T-helper 1 cell treated with Interleukin-12 subunit alpha and Interleukin-12 subunit beta and Interleukin-4 antibody, amounts not matched to agents 30 ng/mL and 1 ng/mL, for 36 hours (primary cell): ENCODE measurements around the gene FCN1. TPM values are rescaled to one million over a fixed set of nuclear protein-coding genes. Genes with fewer than 3 reads are reported as not detected.
"Not testable (repeated sequence)": the region's sequence is repeated elsewhere in the genome, so short reads cannot be mapped to it uniquely, and the experiment has no call there.

Source experiments
- intact Hi-C: fragments of 100-400 bp; cut with micrococcal nuclease; formaldehyde crosslinking; loops from one replicate; pipeline ENCODE4 v1.15.1; 2024
- total RNA-seq: library from RNA; stranded (reverse); gene quantifications from 2 replicates; pipeline ENCODE4 v1.2.3, GENCODE V29; 2022

The FCN1 gene
- not detected in 2 replicates for total RNA-seq

- intact Hi-C loops, result no loop called here
These were observed at the start of gene FCN1 for GRCh38 chr9:134917431-134918373. FCN1 (minus strand) TSS chr9:134917912; CDS start chr9:134917871, 41 bp downstream.

- intact Hi-C loops, result no loop called here
These were observed 49.2 kb upstream of the FCN1 start for GRCh38 chr9:134966697-134967546.

DNA sequence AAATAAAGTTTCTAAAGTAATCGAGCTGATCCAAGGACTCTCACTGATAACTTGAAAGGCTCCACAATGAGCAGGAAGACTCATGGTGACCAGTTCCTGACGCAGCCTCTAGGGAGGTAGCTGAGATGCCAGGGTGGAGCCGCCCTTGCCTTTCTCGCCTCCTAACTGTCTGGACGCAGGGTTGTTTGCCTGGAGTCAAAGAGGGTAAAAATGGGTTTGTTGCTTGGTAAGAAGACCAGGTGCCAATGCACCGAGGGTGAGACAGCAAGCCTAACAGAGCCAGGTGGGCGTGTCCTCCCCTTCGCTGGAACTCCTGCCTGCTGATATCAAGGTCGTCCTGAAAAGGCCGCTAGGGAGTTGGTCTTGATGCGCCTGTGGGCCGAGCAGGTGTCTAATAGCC, 48.6 kb upstream of the FCN1 start:
- intact Hi-C loops, result no loop called here

GRCh38 chr9:134965851-134966250, 48.1 kb upstream of the FCN1 start:
- intact Hi-C loops, result no loop called here

- intact Hi-C loops, result no loop called here
These were observed 47.7 kb upstream of the FCN1 start for GRCh38 chr9:134965411-134965810.

- intact Hi-C loops, result no loop called here
These were observed 46.8 kb upstream of the FCN1 start for GRCh38 chr9:134964271-134965055.

DNA sequence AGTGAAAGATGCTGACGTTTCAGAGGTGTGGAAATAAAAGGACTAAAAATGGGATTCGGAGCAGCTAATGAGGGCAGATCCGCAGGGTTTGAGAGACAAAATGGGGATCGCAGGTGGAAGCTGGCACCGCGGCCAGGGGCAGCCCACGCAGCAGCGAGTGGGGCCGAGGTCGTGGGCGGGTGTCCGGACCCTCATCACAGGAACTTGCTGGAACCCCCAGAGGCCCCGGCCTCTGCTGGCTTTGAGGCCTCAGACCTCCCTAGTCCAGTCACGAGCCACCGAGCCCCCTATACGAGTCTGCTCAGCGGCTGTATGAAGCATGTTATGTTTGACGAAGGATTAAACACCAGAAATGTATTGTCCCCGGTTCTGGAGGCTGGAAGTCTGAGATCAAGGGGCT, 45.8 kb upstream of the FCN1 start:
- intact Hi-C loops, result no loop called here

- intact Hi-C loops, result no loop called here
These were observed 45.3 kb upstream of the FCN1 start for GRCh38 chr9:134962973-134963364.

DNA sequence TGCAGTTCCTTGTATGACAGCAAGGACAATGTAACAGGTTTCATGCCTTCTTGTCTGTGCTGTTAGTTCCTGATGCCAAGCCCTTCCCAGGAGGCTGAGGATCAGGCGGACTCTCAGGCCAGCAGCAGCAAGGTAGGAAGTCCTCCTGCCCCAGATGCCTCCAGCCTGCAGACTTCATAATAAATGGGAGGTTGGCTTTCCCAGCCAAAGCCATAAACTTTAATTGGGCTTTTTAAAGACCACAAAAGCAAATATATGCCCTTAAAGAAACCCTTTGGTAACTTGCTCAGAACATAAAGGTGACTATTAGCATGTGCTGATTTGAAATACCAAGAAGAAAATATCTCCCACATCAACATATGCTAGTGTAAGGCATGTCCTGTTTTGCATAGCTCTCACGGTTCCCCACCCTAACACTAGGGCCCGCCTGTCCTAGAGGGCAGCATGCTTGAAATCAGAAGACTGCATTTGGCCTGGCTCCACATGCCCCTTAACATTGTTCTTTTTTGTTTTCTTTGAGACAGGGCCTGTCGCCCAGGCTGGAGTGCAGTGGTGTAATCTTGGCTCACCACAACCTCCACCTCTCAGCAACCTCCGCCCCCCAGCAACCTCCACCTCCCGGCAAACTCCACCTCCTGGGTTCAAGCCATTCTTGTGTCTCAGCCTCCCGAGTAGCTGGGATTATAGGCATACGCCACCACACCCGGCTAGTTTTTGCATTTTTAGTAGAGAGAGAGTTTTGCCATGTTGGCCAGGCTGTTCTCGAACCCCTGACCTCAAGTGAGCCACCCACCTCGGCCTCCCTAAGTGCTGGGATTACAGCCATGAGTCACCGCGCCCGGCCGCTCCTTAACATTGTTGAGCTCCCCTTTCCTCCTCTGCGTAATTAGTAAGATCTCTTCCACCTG, 44.6 kb upstream of the FCN1 start:
- intact Hi-C loops, result no loop called here

GRCh38 chr9:134961331-134962064, 43.8 kb upstream of the FCN1 start:
- intact Hi-C loops, result no loop called here

DNA sequence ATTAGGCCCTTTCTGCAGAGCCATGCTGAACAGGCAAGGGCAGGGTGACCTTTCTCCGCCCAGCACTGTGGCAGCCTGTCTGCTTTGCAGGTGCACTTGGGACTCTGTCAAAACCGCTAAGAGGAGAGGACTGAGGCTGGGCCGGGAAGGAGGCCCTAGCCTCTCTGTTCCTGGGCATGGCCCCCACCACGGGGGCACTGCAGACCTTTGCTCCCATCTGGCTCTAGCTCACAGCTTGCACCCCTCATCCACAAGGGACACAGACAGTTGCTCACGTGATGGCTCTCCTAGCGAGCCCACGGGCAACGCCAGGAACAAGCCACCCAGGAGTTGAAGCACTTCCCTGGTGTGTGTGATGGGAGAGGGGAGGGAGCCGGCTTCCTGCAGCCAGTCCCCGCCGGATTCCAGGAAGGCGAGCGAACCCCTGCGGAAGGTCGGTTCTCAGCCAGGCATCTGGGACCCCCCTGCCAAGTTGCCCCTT, 43.0 kb upstream of the FCN1 start:
- intact Hi-C loops, result no loop called here

- intact Hi-C loops, result no loop called here
These were observed 42.2 kb upstream of the FCN1 start for GRCh38 chr9:134959971-134960310.

DNA sequence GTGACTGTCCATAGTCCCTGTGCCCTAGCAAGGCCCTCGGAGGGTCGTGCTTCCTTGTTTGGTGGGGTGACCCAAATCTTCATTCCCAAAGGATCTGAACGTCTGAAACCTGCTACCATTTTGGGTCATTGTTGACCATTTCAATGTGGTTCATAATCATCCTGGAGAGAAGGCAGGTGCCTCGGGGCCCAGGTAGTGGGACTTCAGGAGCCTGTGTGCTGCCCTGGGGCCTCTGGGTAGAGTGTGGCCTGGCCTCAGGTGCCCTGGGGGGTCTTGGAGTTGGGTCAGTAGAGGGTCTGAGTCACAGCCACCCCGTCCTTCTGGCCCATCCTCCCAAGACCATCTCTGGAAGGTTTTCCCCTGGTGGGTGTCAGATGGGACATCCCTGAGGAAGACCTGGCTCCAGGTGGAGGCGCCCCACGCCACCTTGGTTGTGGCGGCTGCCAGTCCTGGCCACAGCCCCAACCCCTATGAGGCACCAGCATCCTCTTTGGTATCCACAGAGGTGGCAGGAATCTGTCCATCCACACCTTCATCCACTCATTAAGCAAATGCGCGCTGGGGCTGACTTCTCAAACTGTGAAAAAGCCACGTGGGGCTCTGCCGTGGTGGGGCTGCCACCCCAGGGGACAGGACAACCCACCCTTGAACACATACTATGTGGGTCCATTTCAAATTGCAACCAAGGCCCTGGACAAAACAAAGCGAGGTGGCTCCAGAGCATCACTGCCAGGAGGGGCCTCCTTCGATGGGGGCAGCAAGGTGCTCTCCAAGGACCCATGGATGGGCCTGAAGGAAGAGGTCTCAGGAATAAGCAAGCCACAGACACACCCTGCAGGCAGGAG, 41.6 kb upstream of the FCN1 start:
- intact Hi-C loops, result no loop called here

GRCh38 chr9:134957945-134958227, 40.2 kb upstream of the FCN1 start:
- intact Hi-C loops, result no loop called here

GRCh38 chr9:134957165-134957944, 39.6 kb upstream of the FCN1 start:
- intact Hi-C loops, result no loop called here

- intact Hi-C loops, result not testable (repeated sequence)
These were observed 38.7 kb upstream of the FCN1 start for GRCh38 chr9:134956387-134956786.

DNA sequence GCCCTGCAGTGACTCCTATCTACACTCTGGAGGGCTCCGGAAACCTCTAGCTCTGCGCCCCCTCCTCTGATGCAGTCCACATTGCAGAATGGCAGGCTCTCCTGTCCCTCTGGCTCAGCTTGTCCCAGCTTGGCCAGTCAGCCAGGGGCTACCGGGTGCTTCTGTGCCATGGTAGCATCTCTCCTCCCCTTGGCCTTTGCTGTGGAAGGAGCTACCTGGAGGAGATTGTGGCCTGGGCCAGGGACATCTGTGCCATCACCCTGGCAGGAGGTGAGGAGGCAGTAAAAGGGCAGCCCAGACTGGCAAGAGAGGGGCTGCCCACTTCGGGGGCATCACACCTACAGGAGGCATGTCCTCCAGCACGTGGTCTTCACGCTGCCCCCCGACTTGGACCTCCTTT, 38.1 kb upstream of the FCN1 start:
- intact Hi-C loops, result no loop called here

GRCh38 chr9:134955156-134955555, 37.4 kb upstream of the FCN1 start:
- intact Hi-C loops, result no loop called here
